Activated CD8-positive, alpha-beta T cell treated with anti-CD3 and anti-CD28 coated beads for 36 hours (primary cell): ENCODE data around the gene NAP1L1. TPM values are rescaled to one million over a fixed set of nuclear protein-coding genes. Genes with fewer than 3 reads are reported as not detected.

Experiments
- ATAC-seq: fragments of 200-7000 bp; cut with Tn5 transposase; one replicate; pipeline ENCODE4 v1.10.0; 2021; ENCODE audit warnings: mild to moderate bottlenecking, moderate library complexity
- CTCF ChIA-PET: fragments of 350-600 bp; sonication (Branson Sonifier 250); formaldehyde crosslinking; loops from one replicate; lab custom pipeline; 2021; ENCODE audit warnings: antibody characterized with exemption; lab: Charles Lee
- POLR2A ChIA-PET: fragments of 350-600 bp; sonication (Branson Sonifier 250); formaldehyde crosslinking; loops from one replicate; lab custom pipeline; 2021; ENCODE audit warnings: antibody characterized with exemption; lab: Charles Lee
- DNase-seq: peaks from one replicate; pipeline ENCODE4 v3.0.0-alpha.2; 2020
- H3K27ac Mint-ChIP-seq: one replicate; pipeline ENCODE4 v1.8.0; 2021; ENCODE audit warnings: mild to moderate bottlenecking, mixed read lengths
- H3K27me3 Mint-ChIP-seq: one replicate; pipeline ENCODE4 v1.8.0; 2021; ENCODE audit warnings: mixed read lengths
- H3K36me3 Mint-ChIP-seq: one replicate; pipeline ENCODE4 v1.8.0; 2021; ENCODE audit warnings: low read depth, mixed read lengths
- H3K4me1 Mint-ChIP-seq: one replicate; pipeline ENCODE4 v1.8.0; 2021; ENCODE audit warnings: low read depth, mixed read lengths
- H3K4me3 Mint-ChIP-seq: one replicate; pipeline ENCODE4 v1.8.0; 2021; ENCODE audit warnings: mild to moderate bottlenecking, moderate library complexity, mixed read lengths
- H3K9me3 Mint-ChIP-seq: one replicate; pipeline ENCODE4 v1.8.0; 2021; ENCODE audit warnings: mixed read lengths
- intact Hi-C: fragments of 100-400 bp; cut with micrococcal nuclease; formaldehyde crosslinking; loops from one replicate; pipeline ENCODE4 v1.10.0; 2022
- total RNA-seq, 2 experiments: library from RNA; stranded (reverse); gene quantifications; one replicate each; pipeline ENCODE4 v1.2.3, GENCODE V29; 2021
- TF ChIP-seq, protein P1 (sequence below): fragments of 200-600 bp; IDR thresholded peaks from one replicate; pipeline ENCODE4 v1.8.0; 2022; ENCODE audit warnings: antibody characterized with exemption, mild to moderate bottlenecking

The NAP1L1 gene
- total RNA-seq, 2 experiments from 2014 or later = 1,090 to 1,104 TPM

GRCh38 chr12:76007640-76008039, 76.8 kb downstream of the NAP1L1 start:
- ChIA-PET POLR2A (no interaction called here), CTCF (no interaction called here)
- no peak overlapping the region for H3K27ac Mint-ChIP-seq
- peaks cover 5% of the 10 kb centered on the region for H3K27me3 Mint-ChIP-seq
- peaks cover 9% of the 10 kb centered on the region for H3K9me3 Mint-ChIP-seq
- TF ChIP-seq, protein P1, sequence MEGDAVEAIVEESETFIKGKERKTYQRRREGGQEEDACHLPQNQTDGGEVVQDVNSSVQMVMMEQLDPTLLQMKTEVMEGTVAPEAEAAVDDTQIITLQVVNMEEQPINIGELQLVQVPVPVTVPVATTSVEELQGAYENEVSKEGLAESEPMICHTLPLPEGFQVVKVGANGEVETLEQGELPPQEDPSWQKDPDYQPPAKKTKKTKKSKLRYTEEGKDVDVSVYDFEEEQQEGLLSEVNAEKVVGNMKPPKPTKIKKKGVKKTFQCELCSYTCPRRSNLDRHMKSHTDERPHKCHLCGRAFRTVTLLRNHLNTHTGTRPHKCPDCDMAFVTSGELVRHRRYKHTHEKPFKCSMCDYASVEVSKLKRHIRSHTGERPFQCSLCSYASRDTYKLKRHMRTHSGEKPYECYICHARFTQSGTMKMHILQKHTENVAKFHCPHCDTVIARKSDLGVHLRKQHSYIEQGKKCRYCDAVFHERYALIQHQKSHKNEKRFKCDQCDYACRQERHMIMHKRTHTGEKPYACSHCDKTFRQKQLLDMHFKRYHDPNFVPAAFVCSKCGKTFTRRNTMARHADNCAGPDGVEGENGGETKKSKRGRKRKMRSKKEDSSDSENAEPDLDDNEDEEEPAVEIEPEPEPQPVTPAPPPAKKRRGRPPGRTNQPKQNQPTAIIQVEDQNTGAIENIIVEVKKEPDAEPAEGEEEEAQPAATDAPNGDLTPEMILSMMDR = no peak
- no peak overlapping the region for H3K4me3 Mint-ChIP-seq
- ATAC-seq (no peak), DNase-seq (no peak)
- H3K36me3 Mint-ChIP-seq = peaks cover 3% of the 10 kb centered on the region
- intact Hi-C loops = no loop called here
- no peaks in the 10 kb centered on the region for H3K4me1 Mint-ChIP-seq

- ChIA-PET CTCF (no interaction called here), POLR2A (interaction anchor here (0.6 kb wide), 1 partner anchor 281 kb away, joined by 3 read pairs; no protein-coding TSS in a partner anchor)
- Mint-ChIP-seq H3K4me1 (no peaks in the 10 kb centered on the region), H3K27me3 (peaks cover 5% of the 10 kb centered on the region), H3K27ac (no peak overlapping the region), H3K4me3 (no peak overlapping the region), H3K9me3 (peaks cover 9% of the 10 kb centered on the region), H3K36me3 (peaks cover 3% of the 10 kb centered on the region)
- intact Hi-C loops = no loop called here
- DNase-seq (no peak), ATAC-seq (no peak)
- TF ChIP-seq, protein P1 = no peak
These were observed 78.2 kb downstream of the NAP1L1 start for GRCh38 chr12:76006028-76006925.

DNA sequence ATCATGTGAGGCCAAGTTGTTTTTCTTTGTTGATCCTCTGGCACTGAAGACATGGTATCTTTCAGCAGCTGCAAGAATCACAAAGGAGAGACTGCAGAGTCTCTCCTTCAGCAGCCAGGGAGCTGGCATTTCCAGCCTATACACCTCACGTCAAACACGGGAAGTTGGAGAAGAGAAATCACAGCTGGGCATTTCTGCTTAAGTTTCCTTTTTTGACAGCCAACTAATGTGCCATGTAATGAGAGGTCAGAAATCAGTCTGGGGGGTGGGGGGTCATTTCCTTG, 81.2 kb downstream of the NAP1L1 start:
- Mint-ChIP-seq H3K27ac (no peak overlapping the region), H3K9me3 (peaks cover 9% of the 10 kb centered on the region), H3K27me3 (peaks cover 5% of the 10 kb centered on the region), H3K4me1 (no peaks in the 10 kb centered on the region), H3K4me3 (no peak overlapping the region), H3K36me3 (peaks cover 3% of the 10 kb centered on the region)
- intact Hi-C loops = no loop called here
- ChIA-PET POLR2A (interaction anchor here (0.6 to 0.7 kb wide), 2 partner anchors 14 to 1484 kb away, joined by 3 read pairs; no protein-coding TSS in a partner anchor), CTCF (interaction anchor here (0.7 to 1.4 kb wide), 2 partner anchors 9 to 10 kb away, joined by 3 to 4 read pairs; no protein-coding TSS in a partner anchor)
- TF ChIP-seq, protein P1 = no peak
- ATAC-seq (no peak), DNase-seq (no peak)

- CTCF ChIA-PET = interaction anchor here (0.9 to 1.4 kb wide), 2 partner anchors 9 to 10 kb away, joined by 3 to 4 read pairs; no protein-coding TSS in a partner anchor
These were observed 81.7 kb downstream of the NAP1L1 start for GRCh38 chr12:76002598-76003354.

More at GRCh38 chr12:76002598-76003354, 81.7 kb downstream of the NAP1L1 start:
- intact Hi-C loops = no loop called here
- Mint-ChIP-seq H3K4me1 (peaks cover 1% of the 10 kb centered on the region), H3K36me3 (peaks cover 3% of the 10 kb centered on the region), H3K9me3 (peaks cover 9% of the 10 kb centered on the region), H3K4me3 (no peak overlapping the region), H3K27ac (no peak overlapping the region), H3K27me3 (peaks cover 5% of the 10 kb centered on the region)
- no peak for DNase-seq
- POLR2A ChIA-PET = interaction anchor here (0.6 to 1.3 kb wide), 2 partner anchors 15 to 18 kb away, joined by 3 read pairs; no protein-coding TSS in a partner anchor
- TF ChIP-seq, protein P1 = no peak
- ATAC-seq = no peak
